ENCODE measurements around the gene ERC2. TPM values are rescaled to one million over a fixed set of nuclear protein-coding genes. Genes with fewer than 3 reads are reported as not detected.

Gene ERC2
- total RNA-seq (2021; fragmentation: NEBNext Ultra II Directional; extraction: Animal tissue kit (Norgen Biotek cat#: 25700)) (20.9 and 22.8 TPM in 2 replicates), polyA plus RNA-seq (2011; rRNA removed) (7.9 and 16.4 TPM in 2 replicates), polyA minus RNA-seq (2011; rRNA and poly(A)+ RNA removed) (131 and 152 TPM in 2 replicates)
- 10.6 TPM for polyA plus RNA-seq (2011; cell fraction: cytosol; rRNA removed)
- 24.1 TPM for polyA plus RNA-seq (2011; cell fraction: nucleus; rRNA removed)
- polyA plus RNA-seq (2012, experiment 1 of 2) = 7.0 to 10.6 TPM (median 8.5 TPM) in 4 replicates
- polyA plus RNA-seq (2012, experiment 2 of 2) = 2.0 TPM
- 5.9 TPM for polyA plus RNA-seq (2013, experiment 1 of 2)
- polyA plus RNA-seq (2013, experiment 2 of 2) = 5.7 TPM
- polyA minus RNA-seq (2011; cell fraction: cytosol; rRNA and poly(A)+ RNA removed) = 23.9 TPM
- 279 TPM for polyA minus RNA-seq (2011; cell fraction: nucleus; rRNA and poly(A)+ RNA removed)
- long read RNA-seq, experiment 1, partial matches to known transcripts = 0 of 4 reads
- long read RNA-seq, experiment 1, other reads (novel, unspliced or antisense) = 4 of 4 reads
- long read RNA-seq, experiment 2, partial matches to known transcripts = 1 of 9 reads
- long read RNA-seq, experiment 2, other reads (novel, unspliced or antisense) = 6 of 9 reads

- no peak within 1 kb of the TSS for H2BK120ac ChIP-seq (replicated peaks; ENCODE audit: low read depth, low read length)
- H3K4ac ChIP-seq (replicated peaks; ENCODE audit: insufficient read length, low read depth, low read length) = no peak within 1 kb of the TSS
- DNase-seq (ENCODE audit: low read depth in 1 of 2, low spot score in 2 of 2) (peak; percentile 75 to 92), FAIRE-seq (no peak)
- no peak within 1 kb of the TSS; the same call in 1 of the 2 replicates for H4K8ac ChIP-seq (ENCODE audit: extremely low read depth, insufficient read depth, low read length)
- H3K23me2 ChIP-seq (ENCODE audit: low read depth, low read length) = no peaks in the 10 kb centered on the region
- H3K79me1 ChIP-seq (ENCODE audit: low read depth, low read length) = peaks cover 2% of the 10 kb centered on the region; the same call in 1 of the 2 replicates
- H2BK12ac ChIP-seq (ENCODE audit: low read depth, low read length) = no peak within 1 kb of the TSS
- peak within 1 kb of the TSS; percentile 8; the same call in 1 of the 2 replicates for H3K27ac ChIP-seq (ENCODE audit: low read depth, low read length)
- H3K79me2 ChIP-seq (ENCODE audit: control insufficient read depth in 1 of 2, insufficient read depth in 2 of 2, low read length in 2 of 2) = peaks cover 0 to 30% of the 10 kb centered on the region in 2 experiments; a peak in 2 of 4 replicates
- 10% methylated on average over 42 of the region's 82 CpGs; no CpG with 5 or more reads in 1 of the 2 experiments for WGBS, 2 experiments (ENCODE audit: extremely low coverage in 1 of 2, insufficient coverage in 1 of 2, insufficient read length in 1 of 2, insufficient replicate concordance in 2 of 2, low coverage in 1 of 2, low lambda C conversion rate in 2 of 2, missing lambda C conversion rate in 1 of 2)
- H3K4me2 ChIP-seq (ENCODE audit: insufficient read depth in 1 of 2, low read depth in 2 of 2, low read length in 2 of 2) = peak within 1 kb of the TSS; percentile 58 to 78
- no peak within 1 kb of the TSS for H3K23ac ChIP-seq (ENCODE audit: insufficient read length)
- no peaks in the 10 kb centered on the region for H3K27me3 ChIP-seq (replicated peaks in 1 of 4; ENCODE audit: control insufficient read depth in 3 of 4, extremely low read depth in 1 of 4, insufficient read depth in 3 of 4, low read length in 3 of 4)
- H3K14ac ChIP-seq (ENCODE audit: insufficient read length) = peak within 1 kb of the TSS; percentile 89
- H2AFZ ChIP-seq (ENCODE audit: low read length) = peak within 1 kb of the TSS; percentile 19; the same call in 1 of the 2 replicates
- no peak within 1 kb of the TSS for H2BK5ac ChIP-seq (ENCODE audit: low read depth, low read length)
- no peak within 1 kb of the TSS for H2BK20ac ChIP-seq (ENCODE audit: low read length)
- ChIA-PET POLR2A (ENCODE audit: partially characterized antibody) (no interaction called here), CTCF (ENCODE audit: partially characterized antibody) (interaction anchor here (0.8 to 3.8 kb wide), 17 partner anchors 9 to 199 kb away, joined by 3 to 14 read pairs (median 8); no protein-coding TSS in a partner anchor)
- peak within 1 kb of the TSS; percentile 73 to 97 (median 77) for H3K4me3 ChIP-seq (ENCODE audit: extremely low read depth in 1 of 4, insufficient read depth in 2 of 4, low read depth in 3 of 4, low read length in 4 of 4)
- H4K91ac ChIP-seq (replicated peaks; ENCODE audit: insufficient read length, low read length) = no peak within 1 kb of the TSS
- H3K9me3 ChIP-seq (ENCODE audit: insufficient read depth in 2 of 2, low read depth in 1 of 2, low read length in 1 of 2) = no peaks in the 10 kb centered on the region
- peaks cover 0 to 4% (median 2%) of the 10 kb centered on the region in 4 experiments; a peak in 3 of 7 replicates for H3K4me1 ChIP-seq (replicated peaks in 1 of 4; ENCODE audit: control insufficient read depth in 3 of 4, insufficient read depth in 4 of 4, low read length in 3 of 4)
- H3K18ac ChIP-seq (ENCODE audit: extremely low read depth, low read length) = no peak within 1 kb of the TSS; the same call in 1 of the 2 replicates
- H4K20me1 ChIP-seq (replicated peaks in 1 of 2; ENCODE audit: control insufficient read depth in 1 of 2, insufficient read depth in 2 of 2, low read length in 2 of 2) = peaks cover 0 to 4% of the 10 kb centered on the region in 2 experiments
- H3K9ac ChIP-seq (replicated peaks in 1 of 4; ENCODE audit: extremely low read depth in 1 of 4, low read depth in 3 of 4, low read length in 3 of 4) = peak within 1 kb of the TSS; percentile 14 to 50 (median 34); a peak in 6 of 7 replicates
- H4K5ac ChIP-seq (ENCODE audit: insufficient read length, low read depth, low read length) = peak within 1 kb of the TSS; percentile 25
- no peak within 1 kb of the TSS for H2BK15ac ChIP-seq (ENCODE audit: low read length)
- H2AK5ac ChIP-seq (ENCODE audit: low read depth, low read length) = no peak within 1 kb of the TSS
- no peak within 1 kb of the TSS for H3K56ac ChIP-seq (replicated peaks; ENCODE audit: insufficient read length, low read depth, low read length)
- no peaks in the 10 kb centered on the region for H3K36me3 ChIP-seq (ENCODE audit: control insufficient read depth in 2 of 4, insufficient read depth in 4 of 4, low read length in 3 of 4)
- TF ChIP-seq CTBP2 (IDR thresholded peaks at IDR 0.05; ENCODE audit: borderline replicate concordance, insufficient read depth, insufficient read length, low read length) (peak; percentile 84), EGR1 (IDR thresholded peaks at IDR 0.05; ENCODE audit: borderline replicate concordance, low read depth, low read length) (no peak), MAX (IDR thresholded peaks at IDR 0.05) (no peak), ATF2 (IDR thresholded peaks at IDR 0.05; ENCODE audit: low read length) (no peak), FOSL1 (IDR thresholded peaks at IDR 0.05; ENCODE audit: insufficient read depth, low read depth, low read length) (no peak)
Measured at GRCh38 chr3:56468184-56469106, at the start of gene ERC2. TSS of gene ERC2 (minus strand) at chr3:56468467.

Measured in H1 (cell line).